Ishikawa (cell line): Measurements from ENCODE around the gene AGA.

Experiments
- CEBPB ChIP-seq: IDR thresholded peaks from 2 replicates; pipeline ENCODE4 v1.6.1; 2012
- CREB1 ChIP-seq: IDR thresholded peaks from 2 replicates; pipeline ENCODE4 v1.6.1; 2012; ENCODE audit warnings: low read depth
- EGR1 ChIP-seq: IDR thresholded peaks from 2 replicates; pipeline ENCODE4 v1.6.1; 2012
- EP300 ChIP-seq: IDR thresholded peaks from 2 replicates; pipeline ENCODE4 v1.6.1; 2012; ENCODE audit warnings: borderline replicate concordance
- FOXM1 ChIP-seq: IDR thresholded peaks from 2 replicates; pipeline ENCODE4 v1.6.1; 2012; ENCODE audit warnings: low read depth, borderline replicate concordance
- MAX ChIP-seq: IDR thresholded peaks from 2 replicates; pipeline ENCODE4 v1.6.1; 2012
- RAD21 ChIP-seq: IDR thresholded peaks from 2 replicates; pipeline ENCODE4 v1.6.1; 2012; ENCODE audit warnings: low read depth
- TCF12 ChIP-seq: IDR thresholded peaks from 2 replicates; pipeline ENCODE4 v1.6.1; 2012; ENCODE audit warnings: low read depth
- TEAD4 ChIP-seq: IDR thresholded peaks from 2 replicates; pipeline ENCODE4 v1.6.1; 2012
- USF1 ChIP-seq: IDR thresholded peaks from 2 replicates; pipeline ENCODE4 v1.6.1; 2012
- ZBTB7A ChIP-seq: IDR thresholded peaks from 2 replicates; pipeline ENCODE4 v1.6.1; 2012; ENCODE audit warnings: low read depth

GRCh38 chr4:177455561-177455970 lies 13.3 kb upstream of the AGA start:
- TF ChIP-seq RAD21, result no peak
- no peak for TF ChIP-seq CREB1
- no peak for TF ChIP-seq TCF12
- TF ChIP-seq EP300, result no peak
- TF ChIP-seq ZBTB7A, result no peak
- no peak for TF ChIP-seq CEBPB
- no peak for TF ChIP-seq USF1
- no peak for TF ChIP-seq MAX
- TF ChIP-seq TEAD4, result no peak
- no peak for TF ChIP-seq EGR1
- TF ChIP-seq FOXM1, result no peak
